ENCODE data around the gene AAR2.

Gene AAR2

DNA sequence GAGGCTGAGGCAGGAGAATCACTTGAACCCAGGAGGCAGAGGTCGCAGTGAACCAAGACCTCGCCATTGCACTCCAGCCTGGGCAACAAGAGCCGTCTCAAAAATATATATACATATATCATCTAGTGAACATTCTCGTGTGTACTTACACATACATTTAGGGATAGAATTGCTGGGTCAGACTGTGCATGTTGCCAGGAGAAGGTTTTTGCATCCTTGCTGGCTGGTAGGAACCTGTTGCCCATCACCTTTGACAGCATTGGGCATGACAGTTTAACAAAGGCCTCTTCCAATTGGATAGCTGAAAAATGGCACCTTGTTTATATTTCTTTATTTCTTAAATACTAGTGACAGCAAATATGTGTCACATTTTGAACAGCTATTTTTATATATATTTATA is 5.4 kb downstream of the AAR2 start:
- TF ChIP-seq, protein P1, sequence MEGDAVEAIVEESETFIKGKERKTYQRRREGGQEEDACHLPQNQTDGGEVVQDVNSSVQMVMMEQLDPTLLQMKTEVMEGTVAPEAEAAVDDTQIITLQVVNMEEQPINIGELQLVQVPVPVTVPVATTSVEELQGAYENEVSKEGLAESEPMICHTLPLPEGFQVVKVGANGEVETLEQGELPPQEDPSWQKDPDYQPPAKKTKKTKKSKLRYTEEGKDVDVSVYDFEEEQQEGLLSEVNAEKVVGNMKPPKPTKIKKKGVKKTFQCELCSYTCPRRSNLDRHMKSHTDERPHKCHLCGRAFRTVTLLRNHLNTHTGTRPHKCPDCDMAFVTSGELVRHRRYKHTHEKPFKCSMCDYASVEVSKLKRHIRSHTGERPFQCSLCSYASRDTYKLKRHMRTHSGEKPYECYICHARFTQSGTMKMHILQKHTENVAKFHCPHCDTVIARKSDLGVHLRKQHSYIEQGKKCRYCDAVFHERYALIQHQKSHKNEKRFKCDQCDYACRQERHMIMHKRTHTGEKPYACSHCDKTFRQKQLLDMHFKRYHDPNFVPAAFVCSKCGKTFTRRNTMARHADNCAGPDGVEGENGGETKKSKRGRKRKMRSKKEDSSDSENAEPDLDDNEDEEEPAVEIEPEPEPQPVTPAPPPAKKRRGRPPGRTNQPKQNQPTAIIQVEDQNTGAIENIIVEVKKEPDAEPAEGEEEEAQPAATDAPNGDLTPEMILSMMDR (IDR thresholded peaks at IDR 0.05; ENCODE audit: low read depth, low read length, missing control alignments) = no peak
- no peak for DNase-seq (ENCODE audit: extremely low read depth, low read depth)
- no peak overlapping the region for H3K4me3 ChIP-seq (replicated peaks; ENCODE audit: low read depth, low read length)

DNA sequence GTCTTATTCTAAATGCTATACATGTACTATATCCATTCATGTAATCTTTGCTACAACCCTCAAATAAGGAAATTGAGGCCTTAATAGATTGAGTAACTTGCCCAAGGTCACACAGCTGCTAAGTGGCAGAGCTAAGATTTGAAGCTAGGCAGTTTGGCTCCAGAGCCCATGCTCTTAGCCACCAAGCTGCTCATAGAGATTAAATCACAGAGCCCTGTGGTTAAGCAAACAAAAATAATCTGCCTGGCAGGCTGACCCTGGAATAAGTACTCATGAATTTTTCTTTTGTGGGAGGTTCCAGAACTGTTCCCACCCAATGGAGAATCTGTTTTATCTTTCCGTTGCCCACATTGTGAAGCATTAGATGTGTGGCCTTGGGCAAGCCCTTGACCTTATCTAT is 7.4 kb downstream of the AAR2 start:
- TF ChIP-seq, protein P1 (IDR thresholded peaks at IDR 0.05; ENCODE audit: low read depth, low read length, missing control alignments) = no peak
- no peak overlapping the region for H3K4me3 ChIP-seq (replicated peaks; ENCODE audit: low read depth, low read length)
- no peak for DNase-seq (ENCODE audit: extremely low read depth, low read depth)

DNA sequence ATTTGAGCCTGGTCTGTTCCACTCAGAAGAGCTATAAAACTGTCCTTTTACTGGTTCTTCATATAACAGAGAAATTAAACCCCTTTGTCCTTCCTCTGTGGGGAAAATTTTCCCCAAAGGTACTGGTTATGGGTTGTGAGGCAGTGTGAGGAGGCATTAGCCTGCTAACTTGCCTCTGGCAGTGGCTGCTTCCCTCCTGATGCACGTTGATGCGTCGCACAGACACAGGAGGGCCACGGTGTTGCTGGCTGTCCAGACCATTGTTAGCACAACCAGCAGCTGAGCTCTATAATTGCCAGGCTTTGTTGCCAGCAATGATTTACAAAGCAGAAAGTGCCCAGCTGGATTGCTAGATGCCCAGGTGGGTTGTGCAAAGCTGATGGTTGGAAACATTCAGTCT is 10.1 kb downstream of the AAR2 start:
- no peak overlapping the region for H3K4me3 ChIP-seq (replicated peaks; ENCODE audit: low read depth, low read length)
- DNase-seq (ENCODE audit: extremely low read depth, low read depth) = no peak
- TF ChIP-seq, protein P1 (IDR thresholded peaks at IDR 0.05; ENCODE audit: low read depth, low read length, missing control alignments) = no peak

- no peak for DNase-seq (ENCODE audit: extremely low read depth, low read depth)
- TF ChIP-seq, protein P1 (IDR thresholded peaks at IDR 0.05; ENCODE audit: low read depth, low read length, missing control alignments) = no peak
- H3K4me3 ChIP-seq (replicated peaks; ENCODE audit: low read depth, low read length) = no peak overlapping the region
Observed at GRCh38 chr20:36248836-36249235, 12.6 kb downstream of the AAR2 start.

DNA sequence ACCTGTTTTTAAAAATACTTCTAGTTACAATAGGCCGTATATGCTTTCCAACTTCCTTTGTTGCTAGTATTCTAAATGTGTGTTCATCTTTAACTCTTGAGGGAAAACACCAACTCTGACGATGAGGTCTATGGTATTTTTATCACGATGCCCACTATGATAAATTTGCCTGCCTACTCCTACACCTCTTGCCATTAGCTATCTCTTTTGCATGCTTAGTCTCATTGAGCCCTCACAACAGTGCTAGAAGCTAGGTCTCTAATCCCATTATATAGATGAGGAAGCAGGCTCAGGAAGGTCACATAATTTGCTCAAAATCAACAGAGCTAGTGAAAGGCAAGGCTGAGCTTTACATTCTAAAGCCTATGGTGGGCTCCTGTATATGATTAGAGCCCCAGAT is 13.2 kb downstream of the AAR2 start:
- H3K4me3 ChIP-seq (replicated peaks; ENCODE audit: low read depth, low read length) = no peak overlapping the region
- TF ChIP-seq, protein P1 (IDR thresholded peaks at IDR 0.05; ENCODE audit: low read depth, low read length, missing control alignments) = no peak
- no peak for DNase-seq (ENCODE audit: extremely low read depth, low read depth)

- TF ChIP-seq, protein P1 (IDR thresholded peaks at IDR 0.05; ENCODE audit: low read depth, low read length, missing control alignments) = no peak
- DNase-seq (ENCODE audit: extremely low read depth, low read depth) = no peak
Observed at GRCh38 chr20:36251426-36251825, 15.1 kb downstream of the AAR2 start.

DNA sequence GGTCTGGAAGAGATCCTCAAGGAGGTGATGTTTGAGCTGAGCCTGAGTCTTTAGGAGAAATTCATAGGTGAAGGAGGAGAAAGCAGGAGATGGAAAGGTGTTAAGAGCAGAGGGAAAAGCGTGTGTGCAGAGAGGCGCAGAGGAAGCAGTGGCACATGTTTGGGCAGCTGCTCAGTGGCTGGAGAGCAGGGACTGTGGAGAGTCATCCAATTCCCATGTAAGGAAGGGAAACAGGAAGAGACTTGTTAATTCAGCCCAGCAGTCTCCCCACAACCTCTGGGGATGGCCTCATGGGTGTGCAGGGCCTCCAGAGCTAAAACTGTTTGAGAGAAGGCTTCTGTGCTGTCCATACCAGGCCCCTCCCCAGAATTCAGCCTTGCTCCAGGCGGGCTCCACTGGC is 16.2 kb downstream of the AAR2 start:
- no peak overlapping the region for H3K4me3 ChIP-seq (replicated peaks; ENCODE audit: low read depth, low read length)
- no peak for DNase-seq (ENCODE audit: extremely low read depth, low read depth)
- TF ChIP-seq, protein P1 (IDR thresholded peaks at IDR 0.05; ENCODE audit: low read depth, low read length, missing control alignments) = no peak

More at GRCh38 chr20:36251426-36251825, 15.1 kb downstream of the AAR2 start:
- H3K4me3 ChIP-seq (replicated peaks; ENCODE audit: low read depth, low read length) = no peak overlapping the region
